WTC11 (cell line): ENCODE data around the gene CCDC126. TPM values are rescaled to one million over a fixed set of nuclear protein-coding genes. Genes with fewer than 3 reads are reported as not detected.

Experiments used
- ATAC-seq: fragments of 200-7000 bp; cut with Tn5 transposase; 2 replicates; pipeline ENCODE4 v1.10.0; 2021; ENCODE audit warnings: mild to moderate bottlenecking, moderate library complexity
- CTCF ChIA-PET: fragments of 300-600 bp; sonication (Branson Sonifier 250); formaldehyde crosslinking; loops from one replicate; lab custom pipeline; 2021; ENCODE audit warnings: antibody characterized with exemption; lab: Charles Lee
- POLR2A ChIA-PET: fragments of 350-600 bp; sonication (Branson Sonifier 250); formaldehyde crosslinking; loops from one replicate; lab custom pipeline; 2021; ENCODE audit warnings: antibody characterized with exemption; lab: Charles Lee
- DNase-seq: peaks from one replicate; pipeline ENCODE4 v3.0.0; 2021; ENCODE audit warnings: low spot score
- H3K27ac Mint-ChIP-seq: 2 replicates; pipeline ENCODE4 v1.8.0; 2021; ENCODE audit warnings: mixed read lengths
- H3K27me3 Mint-ChIP-seq: 2 replicates; pipeline ENCODE4 v1.8.0; 2021; ENCODE audit warnings: low read depth, mild to moderate bottlenecking, moderate library complexity, mixed read lengths
- H3K36me3 Mint-ChIP-seq: 2 replicates; pipeline ENCODE4 v1.8.0; 2021; ENCODE audit warnings: mixed read lengths
- H3K4me1 Mint-ChIP-seq: 2 replicates; pipeline ENCODE4 v1.8.0; 2022; ENCODE audit warnings: mixed read lengths
- H3K4me3 Mint-ChIP-seq: 2 replicates; pipeline ENCODE4 v1.8.0; 2021; ENCODE audit warnings: mild to moderate bottlenecking, moderate library complexity, mixed read lengths
- H3K9me3 Mint-ChIP-seq: 2 replicates; pipeline ENCODE4 v1.8.0; 2021; ENCODE audit warnings: mixed read lengths
- ATF6 ChIP-seq: sonication (generic); formaldehyde crosslinking; IDR thresholded peaks from 2 replicates; pipeline ENCODE4 v1.8.1; 2023; ENCODE audit warnings: mild to moderate bottlenecking, missing genetic modification reagents
- CBFB ChIP-seq: sonication (generic); formaldehyde crosslinking; IDR thresholded peaks from 2 replicates; pipeline ENCODE4 v1.8.1; 2022; ENCODE audit warnings: mild to moderate bottlenecking, low read depth, missing genetic modification reagents
- CDX4 ChIP-seq: fragments of 250-450 bp; sonication (Bioruptor Pico); IDR thresholded peaks from 2 replicates; pipeline ENCODE4 v1.9.0; 2021; ENCODE audit warnings: moderate library complexity, mild to moderate bottlenecking, inconsistent platforms, borderline replicate concordance
- CREM ChIP-seq: sonication (generic); formaldehyde crosslinking; IDR thresholded peaks from 2 replicates; pipeline ENCODE4 v1.8.1; 2022; ENCODE audit warnings: mild to moderate bottlenecking, missing genetic modification reagents, moderate library complexity
- E2F5 ChIP-seq: sonication (generic); formaldehyde crosslinking; IDR thresholded peaks from 2 replicates; pipeline ENCODE4 v1.8.1; 2022; ENCODE audit warnings: mild to moderate bottlenecking, moderate library complexity, missing genetic modification reagents
- ELF4 ChIP-seq: sonication (generic); formaldehyde crosslinking; IDR thresholded peaks from 2 replicates; pipeline ENCODE4 v1.8.1; 2022; ENCODE audit warnings: low read depth, mild to moderate bottlenecking, moderate library complexity, missing genetic modification reagents
- ERG ChIP-seq: fragments of 250-450 bp; sonication (Bioruptor Pico); IDR thresholded peaks from 2 replicates; pipeline ENCODE4 v1.8.0; 2021; ENCODE audit warnings: mild to moderate bottlenecking
- ESRRA ChIP-seq: sonication (generic); formaldehyde crosslinking; IDR thresholded peaks from 2 replicates; pipeline ENCODE4 v1.8.1; 2022; ENCODE audit warnings: mild to moderate bottlenecking, missing genetic modification reagents, borderline replicate concordance
- ETV6 ChIP-seq: sonication (generic); formaldehyde crosslinking; IDR thresholded peaks from 2 replicates; pipeline ENCODE4 v1.8.1; 2022; ENCODE audit warnings: mild to moderate bottlenecking, missing genetic modification reagents
- IRF1 ChIP-seq: sonication (generic); formaldehyde crosslinking; IDR thresholded peaks from 2 replicates; pipeline ENCODE4 v1.8.0; 2023; ENCODE audit warnings: missing genetic modification reagents
- JAZF1 ChIP-seq: fragments of 250-450 bp; sonication (Bioruptor Pico); IDR thresholded peaks from 2 replicates; pipeline ENCODE4 v1.9.0; 2021; ENCODE audit warnings: moderate library complexity, mild to moderate bottlenecking, inconsistent platforms
- MYBL2 ChIP-seq: sonication (generic); formaldehyde crosslinking; IDR thresholded peaks from 2 replicates; pipeline ENCODE4 v1.8.1; 2023; ENCODE audit warnings: mild to moderate bottlenecking, moderate library complexity, missing genetic modification reagents
- NFYB ChIP-seq: sonication (generic); formaldehyde crosslinking; conservative IDR thresholded peaks from 2 replicates; pipeline ENCODE4 v1.8.0; 2022; ENCODE audit warnings: low read depth, missing genetic modification reagents
- PREB ChIP-seq: sonication (generic); formaldehyde crosslinking; IDR thresholded peaks from 2 replicates; pipeline ENCODE4 v1.8.1; 2022; ENCODE audit warnings: mild to moderate bottlenecking, missing genetic modification reagents, moderate library complexity, borderline replicate concordance
- RELA ChIP-seq: sonication (generic); formaldehyde crosslinking; IDR thresholded peaks from 2 replicates; pipeline ENCODE4 v1.8.1; 2022; ENCODE audit warnings: missing genetic modification reagents, mild to moderate bottlenecking, borderline replicate concordance
- RORB ChIP-seq: fragments of 250-450 bp; sonication (Bioruptor Pico); IDR thresholded peaks from 2 replicates; pipeline ENCODE4 v1.9.0; 2021; ENCODE audit warnings: mild to moderate bottlenecking
- TCF7 ChIP-seq: sonication (generic); formaldehyde crosslinking; IDR thresholded peaks from 2 replicates; pipeline ENCODE4 v1.8.0; 2022; ENCODE audit warnings: mild to moderate bottlenecking, low read depth, missing genetic modification reagents, moderate library complexity
- TEAD1 ChIP-seq: sonication (generic); formaldehyde crosslinking; IDR thresholded peaks from 2 replicates; pipeline ENCODE4 v1.8.0; 2022; ENCODE audit warnings: mild to moderate bottlenecking, missing genetic modification reagents
- TEAD4 ChIP-seq: sonication (generic); formaldehyde crosslinking; IDR thresholded peaks from 2 replicates; pipeline ENCODE4 v1.8.0; 2022; ENCODE audit warnings: mild to moderate bottlenecking, missing genetic modification reagents
- TP53 ChIP-seq: sonication (generic); formaldehyde crosslinking; IDR thresholded peaks from 2 replicates; pipeline ENCODE4 v1.8.1; 2023; ENCODE audit warnings: mild to moderate bottlenecking, missing genetic modification reagents
- USF2 ChIP-seq: sonication (generic); formaldehyde crosslinking; IDR thresholded peaks from 2 replicates; pipeline ENCODE4 v1.8.1; 2023; ENCODE audit warnings: mild to moderate bottlenecking, missing genetic modification reagents, moderate library complexity
- ZMAT4 ChIP-seq: fragments of 250-450 bp; sonication (Bioruptor Pico); IDR thresholded peaks from 2 replicates; pipeline ENCODE4 v1.9.0; 2021; ENCODE audit warnings: mild to moderate bottlenecking
- ZNF121 ChIP-seq: sonication (generic); formaldehyde crosslinking; IDR thresholded peaks from 2 replicates; pipeline ENCODE4 v1.8.0; 2023; ENCODE audit warnings: missing genetic modification reagents
- ZNF219 ChIP-seq: sonication (generic); formaldehyde crosslinking; IDR thresholded peaks from 2 replicates; pipeline ENCODE4 v1.8.0; 2023; ENCODE audit warnings: missing genetic modification reagents, mild to moderate bottlenecking, borderline replicate concordance
- ZNF263 ChIP-seq: sonication (generic); formaldehyde crosslinking; IDR thresholded peaks from 2 replicates; pipeline ENCODE4 v1.8.1; 2022; ENCODE audit warnings: low read depth, mild to moderate bottlenecking, moderate library complexity, missing genetic modification reagents
- ZNF317 ChIP-seq: sonication (generic); formaldehyde crosslinking; IDR thresholded peaks from 2 replicates; pipeline ENCODE4 v1.8.1; 2023; ENCODE audit warnings: low read depth, mild to moderate bottlenecking, moderate library complexity, missing genetic modification reagents, borderline replicate concordance
- ZNF396 ChIP-seq: fragments of 250-450 bp; sonication (Bioruptor Pico); IDR thresholded peaks from 2 replicates; pipeline ENCODE4 v1.8.0; 2021; ENCODE audit warnings: mild to moderate bottlenecking, moderate library complexity, borderline replicate concordance
- ZSCAN18 ChIP-seq: fragments of 250-450 bp; sonication (Bioruptor Pico); IDR thresholded peaks from 2 replicates; pipeline ENCODE4 v2.1.2; 2022; ENCODE audit warnings: mild to moderate bottlenecking, moderate library complexity
- total RNA-seq: library from RNA; stranded (reverse); gene quantifications from 3 replicates; pipeline ENCODE4 v1.2.3, GENCODE V29; 2021

Gene CCDC126
- total RNA-seq, 1 experiment from 2014 or later = 5.1 TPM

- ChIA-PET CTCF (no interaction called here), POLR2A (no interaction called here)
- Mint-ChIP-seq H3K27ac (no peak overlapping the region), H3K9me3 (peaks cover 7% of the 10 kb centered on the region), H3K4me1 (peaks cover 10% of the 10 kb centered on the region), H3K4me3 (no peak overlapping the region), H3K27me3 (peaks cover 29% of the 10 kb centered on the region), H3K36me3 (peaks cover 3% of the 10 kb centered on the region)
- TF ChIP-seq ZMAT4 (no peak), CDX4 (no peak), TEAD4 (CRISPR knock-in tag) (no peak), ERG (CRISPR knock-in tag) (no peak), CREM (CRISPR knock-in tag) (no peak), MYBL2 (CRISPR knock-in tag) (no peak), JAZF1 (CRISPR knock-in tag) (no peak), ETV6 (CRISPR knock-in tag) (no peak), RELA (CRISPR knock-in tag) (no peak), E2F5 (no peak), ATF6 (no peak), RORB (no peak), ZNF219 (no peak), PREB (CRISPR knock-in tag) (no peak), ZNF121 (CRISPR knock-in tag) (no peak), TCF7 (no peak), ZNF396 (CRISPR knock-in tag) (no peak), TEAD1 (CRISPR knock-in tag) (no peak), ZNF263 (CRISPR knock-in tag) (no peak)
- ATAC-seq = no peak
- no peak for DNase-seq
Measured at GRCh38 chr7:23593706-23594105, 3.5 kb upstream of the CCDC126 start.

GRCh38 chr7:23594879-23595604, 2.1 kb upstream of the CCDC126 start:
- peaks cover 7% of the 10 kb centered on the region for H3K9me3 Mint-ChIP-seq
- no peak overlapping the region for H3K27ac Mint-ChIP-seq
- ChIA-PET POLR2A (no interaction called here), CTCF (no interaction called here)
- peaks cover 3% of the 10 kb centered on the region for H3K36me3 Mint-ChIP-seq
- ATAC-seq (no peak), DNase-seq (no peak)
- peaks cover 29% of the 10 kb centered on the region for H3K27me3 Mint-ChIP-seq
- no peak overlapping the region for H3K4me3 Mint-ChIP-seq
- peaks cover 17% of the 10 kb centered on the region for H3K4me1 Mint-ChIP-seq
- TF ChIP-seq ELF4 (CRISPR knock-in tag) = no peak
- TF ChIP-seq USF2 (CRISPR knock-in tag) = no peak
- no peak for TF ChIP-seq ZSCAN18 (CRISPR knock-in tag)
- TF ChIP-seq IRF1 (CRISPR knock-in tag) = no peak
- no peak for TF ChIP-seq ESRRA (CRISPR knock-in tag)
- no peak for TF ChIP-seq CBFB (CRISPR knock-in tag)
- TF ChIP-seq TP53 (CRISPR knock-in tag) = no peak
- no peak for TF ChIP-seq NFYB (CRISPR knock-in tag)
- no peak for TF ChIP-seq JAZF1 (CRISPR knock-in tag)
- TF ChIP-seq ZNF317 (CRISPR knock-in tag) = no peak
